Naive thymus-derived CD4-positive, alpha-beta T cell (primary cell): ENCODE data around the gene OGFOD2. TPM values are rescaled to one million over a fixed set of nuclear protein-coding genes. Genes with fewer than 3 reads are reported as not detected.

ENCODE experiments used
- ATAC-seq: fragments of 150-1000 bp; cut with Tn5 transposase; 2 replicates; pipeline ENCODE4 v1.10.0; 2021; ENCODE audit warnings: mild to moderate bottlenecking, moderate library complexity
- CTCF ChIA-PET: fragments of 350-600 bp; sonication (Branson Sonifier 250); formaldehyde crosslinking; loops from one replicate; lab custom pipeline; 2021; ENCODE audit warnings: antibody characterized with exemption; lab: Charles Lee
- POLR2A ChIA-PET: fragments of 350-600 bp; sonication (Branson Sonifier 250); formaldehyde crosslinking; loops from one replicate; lab custom pipeline; 2021; ENCODE audit warnings: antibody characterized with exemption, inconsistent platforms; lab: Charles Lee
- DNase-seq, 9 donors: peaks; one replicate each; pipeline versions ENCODE4 v3.0.0 to v3.0.0-alpha.2; 2020 to 2022; ENCODE audit warnings: mixed read lengths in 1 of 9
- H3K27ac ChIP-seq: one replicate; pipeline ENCODE4 v1.7.0; 2013; ENCODE audit warnings: mild to moderate bottlenecking, low read depth, low read length, moderate library complexity
- H3K27me3 ChIP-seq, 2 donors: one replicate each; pipeline ENCODE4 v1.7.0; 2013; ENCODE audit warnings: low read length in 2 of 2, mild to moderate bottlenecking in 2 of 2, moderate library complexity in 2 of 2; ENCODE audit not compliant: control insufficient read depth in 2 of 2, insufficient read depth in 2 of 2
- H3K36me3 ChIP-seq, 3 experiments: 1 replicate in 2 of 3; 2 replicates in 1 of 3; pipeline ENCODE4 v1.7.0; 2013; ENCODE audit warnings: low read length in 3 of 3, mild to moderate bottlenecking in 3 of 3, moderate library complexity in 1 of 3; ENCODE audit not compliant: insufficient read depth in 3 of 3, control insufficient read depth in 2 of 3
- H3K4me1 ChIP-seq, 2 donors: one replicate each; pipeline ENCODE4 v1.7.0; 2013; ENCODE audit warnings: low read length in 2 of 2, mild to moderate bottlenecking in 2 of 2, moderate library complexity in 1 of 2; ENCODE audit not compliant: control insufficient read depth in 2 of 2, insufficient read depth in 2 of 2
- H3K4me3 ChIP-seq: 2 replicates; pipeline ENCODE4 v1.7.0; 2013; ENCODE audit warnings: mild to moderate bottlenecking, low read length
- H3K9me3 ChIP-seq, 3 experiments: 1 replicate in 2 of 3; 2 replicates in 1 of 3; pipeline ENCODE4 v1.7.0; 2013; ENCODE audit warnings: low read length in 3 of 3; ENCODE audit not compliant: control insufficient read depth in 2 of 3
- H3K27ac Mint-ChIP-seq, 9 donors: one replicate each; pipeline ENCODE4 v1.8.0; 2020 to 2022; ENCODE audit warnings: mixed read lengths in 9 of 9, mild to moderate bottlenecking in 8 of 9, moderate library complexity in 5 of 9, inconsistent platforms in 2 of 9
- H3K27me3 Mint-ChIP-seq, 5 donors: one replicate each; pipeline ENCODE4 v1.8.0; 2021 to 2022; ENCODE audit warnings: mixed read lengths in 5 of 5, mild to moderate bottlenecking in 1 of 5
- H3K36me3 Mint-ChIP-seq, 5 donors: one replicate each; pipeline ENCODE4 v1.8.0; 2020 to 2022; ENCODE audit warnings: mixed read lengths in 5 of 5, mild to moderate bottlenecking in 3 of 5, inconsistent platforms in 1 of 5
- H3K4me1 Mint-ChIP-seq, 7 donors: one replicate each; pipeline ENCODE4 v1.8.0; 2020 to 2022; ENCODE audit warnings: mixed read lengths in 7 of 7, mild to moderate bottlenecking in 3 of 7, inconsistent platforms in 1 of 7
- H3K4me3 Mint-ChIP-seq, 10 donors: one replicate each; pipeline ENCODE4 v1.8.0; 2020 to 2022; ENCODE audit warnings: mild to moderate bottlenecking in 10 of 10, mixed read lengths in 10 of 10, moderate library complexity in 6 of 10, inconsistent platforms in 2 of 10
- H3K9me3 Mint-ChIP-seq, 11 donors: one replicate each; pipeline ENCODE4 v1.8.0; 2020 to 2022; ENCODE audit warnings: mixed read lengths in 11 of 11, mild to moderate bottlenecking in 4 of 11, inconsistent platforms in 1 of 11, moderate library complexity in 1 of 11
- intact Hi-C, 2 donors: fragments of 100-400 bp; cut with micrococcal nuclease; formaldehyde crosslinking; loops; one replicate each; pipeline ENCODE4 v1.15.1; 2023
- polyA plus RNA-seq, 2 donors: library from polyadenylated mRNA; unstranded; fragments of 300-500 nt; fragmentation: Illumina TruSeq; gene quantifications; one replicate each; pipeline ENCODE4 v1.2.3, GENCODE V29; 2021
- total RNA-seq, 6 experiments: library from RNA in 5 of 6; stranded (reverse) in 5 of 6; gene quantifications; 1 replicate in 5 of 6; 2 replicates in 1 of 6; pipeline ENCODE4 v1.2.3 and lab custom pipeline; 2021 to 2026

OGFOD2 gene
- total and polyA plus RNA-seq, 7 experiments from 2014 or later, result 16.8 to 49.1 (median 21.7) TPM

DNA sequence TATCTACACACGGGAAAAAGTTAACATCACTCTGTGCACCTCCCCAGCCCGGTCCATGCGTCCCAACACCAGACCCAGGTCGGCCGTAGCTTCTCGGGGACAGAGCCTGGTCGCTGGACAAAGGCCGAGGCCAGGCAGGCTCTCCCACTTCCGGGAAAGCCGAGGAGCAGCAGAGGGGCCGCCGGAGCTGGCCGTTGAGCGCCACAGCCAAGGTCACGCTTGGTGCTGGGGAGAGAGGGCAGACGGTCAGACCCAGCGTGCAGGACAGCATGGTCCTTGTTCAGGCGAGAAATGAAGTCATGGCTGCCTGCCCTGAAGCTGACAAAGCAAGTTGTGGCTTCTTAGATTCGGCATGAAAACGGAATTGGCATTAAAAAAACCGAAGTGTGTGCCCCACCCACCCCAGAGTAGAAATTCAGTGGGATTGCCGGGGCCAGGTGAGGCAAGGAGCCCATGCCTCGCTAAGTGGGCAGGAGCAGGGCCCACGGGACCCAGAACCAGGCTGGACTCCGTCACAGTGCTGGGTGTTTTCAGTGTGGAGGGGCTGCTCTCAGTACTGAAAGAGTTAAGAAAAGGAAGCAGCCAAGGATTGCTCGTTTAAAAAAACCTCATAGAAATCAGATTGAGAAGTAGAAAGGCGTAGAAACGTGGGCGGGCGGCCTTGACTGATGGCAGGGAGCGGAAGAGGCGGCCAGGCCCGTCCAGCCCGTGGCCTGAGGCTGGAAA, 9.7 kb downstream of the OGFOD2 start:
- Histone ChIP-seq H3K9me3 (no peaks in the 10 kb centered on the region), H3K27ac (peak overlapping the region; percentile 44), H3K27me3 (no peaks in the 10 kb centered on the region), H3K36me3 (peaks cover 0 to 75% (median 9%) of the 10 kb centered on the region in 3 experiments), H3K4me3 (no peak overlapping the region), H3K4me1 (peaks cover 20 to 25% of the 10 kb centered on the region in 2 donors)
- H3K27me3 Mint-ChIP-seq, result no peaks in the 10 kb centered on the region
- H3K4me3 Mint-ChIP-seq, result peak overlapping the region in 7 of 10 donors; percentile 21 to 89 (median 36)
- no peak for DNase-seq
- intact Hi-C loops, result loop anchor here in 1 of 2 donors (1.0 kb wide), 1 partner anchor 18 kb away; the partner anchor contains the start of gene ABCB9
- no peak for ATAC-seq
- CTCF ChIA-PET, result no interaction called here
- H3K27ac Mint-ChIP-seq, result peak overlapping the region; percentile 19 to 89 (median 75)
- H3K36me3 Mint-ChIP-seq, result peaks cover 0 to 16% (median 6%) of the 10 kb centered on the region in 5 donors
- POLR2A ChIA-PET, result interaction anchor here (0.9 to 3.4 kb wide), 2 partner anchors 10 to 91 kb away, joined by 5 to 17 read pairs; partner anchors contain the start of gene OGFOD2
- peaks cover 0 to 7% (median 0%) of the 10 kb centered on the region in 11 donors for H3K9me3 Mint-ChIP-seq
- peaks cover 20 to 43% (median 33%) of the 10 kb centered on the region in 7 donors for H3K4me1 Mint-ChIP-seq

DNA sequence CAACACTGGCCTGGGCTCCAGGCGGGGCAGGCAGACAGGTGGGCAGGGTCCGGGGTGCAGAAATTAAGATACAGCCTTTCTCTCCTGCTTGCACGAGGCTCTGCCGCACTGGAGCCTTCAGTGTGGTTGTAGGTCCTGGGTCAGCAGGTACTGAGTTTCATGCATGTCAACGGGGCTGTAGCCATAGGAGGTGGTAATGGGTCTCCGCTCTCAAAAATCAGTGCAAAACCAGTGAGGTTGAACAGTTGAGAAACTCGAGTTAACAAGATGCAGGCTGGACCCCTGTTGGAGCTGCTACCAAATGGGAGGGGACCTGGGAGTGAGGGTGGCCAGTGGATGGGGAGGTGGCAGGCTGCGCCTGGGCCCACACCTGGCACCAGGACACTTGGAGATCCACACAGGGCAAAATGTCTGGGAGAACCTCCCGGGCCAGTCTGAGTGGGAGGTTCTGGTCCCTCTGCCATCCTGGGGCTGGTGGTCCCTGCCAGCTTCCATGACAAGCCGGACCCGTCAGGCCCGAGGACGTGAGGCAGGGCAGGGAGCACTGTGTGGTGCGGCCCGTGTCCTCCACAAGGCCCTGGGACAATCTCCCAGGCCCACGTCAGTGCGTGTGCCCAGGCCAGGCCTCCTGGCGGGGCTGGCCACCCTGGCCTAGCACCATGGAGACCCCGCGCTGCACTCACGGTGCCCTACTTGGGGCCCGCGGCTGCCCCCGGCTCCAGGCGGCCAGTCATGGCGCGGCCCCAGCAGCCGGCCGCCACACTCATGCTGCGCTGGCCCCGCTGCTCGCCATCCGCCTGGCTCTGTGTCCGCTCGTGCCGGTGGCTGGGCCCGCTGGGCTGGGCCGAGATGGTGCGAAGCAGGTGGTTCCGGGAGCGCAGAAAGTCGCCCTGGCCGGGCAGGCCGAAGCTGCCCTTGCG, 10.6 kb downstream of the OGFOD2 start:
- no peak overlapping the region for H3K4me3 ChIP-seq
- Mint-ChIP-seq H3K36me3 (peaks cover 0 to 14% (median 6%) of the 10 kb centered on the region in 5 donors), H3K4me3 (no peak overlapping the region), H3K4me1 (peaks cover 20 to 40% (median 33%) of the 10 kb centered on the region in 7 donors), H3K27me3 (no peaks in the 10 kb centered on the region), H3K9me3 (peaks cover 0 to 7% (median 0%) of the 10 kb centered on the region in 11 donors), H3K27ac (peak overlapping the region in 6 of 9 donors; percentile 19 to 89 (median 60))
- ATAC-seq (no peak), DNase-seq (no peak)
- H3K27ac ChIP-seq, result peak overlapping the region; percentile 17
- intact Hi-C loops, result loop anchor here in 1 of 2 donors (1.0 kb wide), 1 partner anchor 19 kb away; the partner anchor contains the start of gene ABCB9
- peaks cover 18 to 23% of the 10 kb centered on the region in 2 donors for H3K4me1 ChIP-seq
- ChIA-PET POLR2A (interaction anchor here (3.4 kb wide), 1 partner anchor 11 kb away, joined by 17 read pairs; the partner anchor contains the start of gene OGFOD2), CTCF (no interaction called here)
- no peaks in the 10 kb centered on the region for H3K27me3 ChIP-seq
- H3K36me3 ChIP-seq, result peaks cover 0 to 79% (median 13%) of the 10 kb centered on the region in 3 experiments
- H3K9me3 ChIP-seq, result no peaks in the 10 kb centered on the region

- CTCF ChIA-PET, result no interaction called here
- Mint-ChIP-seq H3K27ac (no peak overlapping the region), H3K27me3 (no peaks in the 10 kb centered on the region), H3K9me3 (peaks cover 0 to 7% (median 0%) of the 10 kb centered on the region in 11 donors), H3K4me3 (no peak overlapping the region), H3K36me3 (peaks cover 0 to 14% (median 6%) of the 10 kb centered on the region in 5 donors), H3K4me1 (peaks cover 20 to 40% (median 30%) of the 10 kb centered on the region in 7 donors)
- Histone ChIP-seq H3K4me3 (no peak overlapping the region), H3K27ac (no peak overlapping the region), H3K9me3 (no peaks in the 10 kb centered on the region), H3K27me3 (no peaks in the 10 kb centered on the region), H3K36me3 (peaks cover 0 to 80% (median 13%) of the 10 kb centered on the region in 3 experiments), H3K4me1 (peaks cover 15 to 21% of the 10 kb centered on the region in 2 donors)
- no peak for ATAC-seq
- POLR2A ChIA-PET, result no interaction called here
- no peak for DNase-seq
- intact Hi-C loops, result no loop called here
These were observed 11.3 kb downstream of the OGFOD2 start for GRCh38 chr12:122986258-122986871.

- ChIA-PET CTCF (no interaction called here), POLR2A (no interaction called here)
- H3K36me3 ChIP-seq, result peaks cover 0 to 83% (median 13%) of the 10 kb centered on the region in 3 experiments
- H3K27me3 ChIP-seq, result no peaks in the 10 kb centered on the region
- ATAC-seq, result no peak
- no peaks in the 10 kb centered on the region for H3K9me3 ChIP-seq
- peaks cover 5 to 12% of the 10 kb centered on the region in 2 donors for H3K4me1 ChIP-seq
- Mint-ChIP-seq H3K4me3 (no peak overlapping the region), H3K9me3 (peaks cover 0 to under 1% (median 0%) of the 10 kb centered on the region in 11 donors), H3K4me1 (peaks cover 19 to 30% (median 26%) of the 10 kb centered on the region in 7 donors), H3K27ac (peak overlapping the region in 1 of 9 donors; percentile 28), H3K36me3 (peaks cover 0 to 7% (median 6%) of the 10 kb centered on the region in 5 donors), H3K27me3 (no peaks in the 10 kb centered on the region)
- DNase-seq, result no peak
- no peak overlapping the region for H3K27ac ChIP-seq
- intact Hi-C loops, result no loop called here
- no peak overlapping the region for H3K4me3 ChIP-seq
These were observed 12.3 kb downstream of the OGFOD2 start for GRCh38 chr12:122987086-122987951.

DNA sequence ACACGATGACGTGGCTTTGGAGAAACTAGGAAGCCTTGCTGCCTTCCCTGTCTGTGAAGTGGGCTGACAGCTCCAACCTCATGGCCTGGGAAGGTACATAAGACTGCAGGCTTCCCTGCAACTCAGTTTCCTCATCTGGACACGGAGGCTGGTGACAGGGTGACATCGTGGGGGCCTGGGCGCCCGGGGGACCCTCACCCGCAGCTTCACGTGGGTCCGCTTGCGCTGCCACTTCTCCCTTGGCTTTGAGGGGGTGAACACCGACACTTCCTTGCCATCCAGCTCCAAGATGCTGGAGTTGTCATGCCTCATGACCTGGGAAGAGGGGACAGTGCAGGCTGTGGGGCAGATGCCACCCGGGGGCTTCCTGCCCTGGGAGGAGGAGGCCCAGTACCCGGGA, 13.0 kb downstream of the OGFOD2 start:
- no peaks in the 10 kb centered on the region for H3K9me3 Mint-ChIP-seq
- Histone ChIP-seq H3K9me3 (no peaks in the 10 kb centered on the region), H3K27me3 (no peaks in the 10 kb centered on the region), H3K36me3 (peaks cover 0 to 86% (median 13%) of the 10 kb centered on the region in 3 experiments), H3K4me1 (peaks cover 0 to 5% of the 10 kb centered on the region in 2 donors), H3K27ac (no peak overlapping the region), H3K4me3 (no peak overlapping the region)
- no peak for ATAC-seq
- POLR2A ChIA-PET, result no interaction called here
- H3K4me3 Mint-ChIP-seq, result no peak overlapping the region
- H3K27ac Mint-ChIP-seq, result peak overlapping the region in 1 of 9 donors; percentile 28
- DNase-seq, result no peak
- H3K4me1 Mint-ChIP-seq, result peaks cover 13 to 23% (median 20%) of the 10 kb centered on the region in 7 donors
- intact Hi-C loops, result no loop called here
- no peaks in the 10 kb centered on the region for H3K27me3 Mint-ChIP-seq
- CTCF ChIA-PET, result no interaction called here
- H3K36me3 Mint-ChIP-seq, result peaks cover 0 to 7% (median 6%) of the 10 kb centered on the region in 5 donors
